Gastrocnemius medialis (tissue), 4 donors: ENCODE measurements around the gene ERC2.

Experiments
- POLR2A ChIP-seq, 2 donors: fragments of 450-650 bp; IDR thresholded peaks; one replicate each; pipeline ENCODE4 v1.6.1; 2017; ENCODE audit warnings: antibody characterized with exemption in 2 of 2, mild to moderate bottlenecking in 2 of 2, moderate library complexity in 2 of 2
- TF ChIP-seq, protein P1 (sequence below), 5 experiments: fragments of 450-650 bp in 3 of 5; fragments of 200-600 bp in 2 of 5; sonication (generic) in 2 of 5; IDR thresholded peaks in 4 of 5; conservative IDR thresholded peaks in 1 of 5; 1 replicate in 4 of 5; 2 replicates in 1 of 5; pipeline ENCODE4 v1.5.1; 2016 to 2019; ENCODE audit warnings: antibody characterized with exemption in 5 of 5, mild to moderate bottlenecking in 3 of 5, moderate library complexity in 3 of 5

DNA sequence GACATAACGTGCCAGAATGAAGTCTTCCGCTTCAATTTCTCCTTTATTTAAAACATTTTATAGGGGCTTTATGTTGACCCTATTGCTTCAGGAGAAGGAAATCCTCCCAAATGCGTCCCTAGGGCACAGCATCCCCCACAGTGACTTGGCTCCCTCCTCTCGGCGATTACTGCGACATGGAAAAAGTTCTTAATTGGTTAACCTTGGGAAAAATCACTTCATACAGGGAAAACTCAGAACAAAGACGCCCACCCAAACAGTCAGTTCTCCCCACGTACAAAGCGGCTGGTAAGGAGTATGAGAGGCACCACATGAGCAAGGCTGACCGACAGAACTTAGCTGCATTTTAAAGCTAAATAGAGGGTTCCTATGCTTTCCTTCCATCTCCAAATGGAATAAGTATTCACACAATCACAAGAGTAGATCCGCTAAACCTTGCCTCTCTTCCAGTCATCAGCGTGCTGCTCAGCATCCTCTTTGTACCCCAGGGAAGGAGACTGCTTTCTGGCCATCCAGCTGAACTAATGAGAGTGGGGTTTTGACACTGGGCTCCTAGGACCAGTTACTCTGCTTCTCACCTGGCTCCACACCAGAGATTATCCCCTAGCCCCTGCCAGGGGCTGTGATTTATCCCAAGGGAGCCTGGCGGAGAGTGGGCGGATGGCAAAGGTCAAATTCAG lies 565.9 kb downstream of the ERC2 start:
- TF ChIP-seq, protein P1, sequence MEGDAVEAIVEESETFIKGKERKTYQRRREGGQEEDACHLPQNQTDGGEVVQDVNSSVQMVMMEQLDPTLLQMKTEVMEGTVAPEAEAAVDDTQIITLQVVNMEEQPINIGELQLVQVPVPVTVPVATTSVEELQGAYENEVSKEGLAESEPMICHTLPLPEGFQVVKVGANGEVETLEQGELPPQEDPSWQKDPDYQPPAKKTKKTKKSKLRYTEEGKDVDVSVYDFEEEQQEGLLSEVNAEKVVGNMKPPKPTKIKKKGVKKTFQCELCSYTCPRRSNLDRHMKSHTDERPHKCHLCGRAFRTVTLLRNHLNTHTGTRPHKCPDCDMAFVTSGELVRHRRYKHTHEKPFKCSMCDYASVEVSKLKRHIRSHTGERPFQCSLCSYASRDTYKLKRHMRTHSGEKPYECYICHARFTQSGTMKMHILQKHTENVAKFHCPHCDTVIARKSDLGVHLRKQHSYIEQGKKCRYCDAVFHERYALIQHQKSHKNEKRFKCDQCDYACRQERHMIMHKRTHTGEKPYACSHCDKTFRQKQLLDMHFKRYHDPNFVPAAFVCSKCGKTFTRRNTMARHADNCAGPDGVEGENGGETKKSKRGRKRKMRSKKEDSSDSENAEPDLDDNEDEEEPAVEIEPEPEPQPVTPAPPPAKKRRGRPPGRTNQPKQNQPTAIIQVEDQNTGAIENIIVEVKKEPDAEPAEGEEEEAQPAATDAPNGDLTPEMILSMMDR (IDR thresholded peaks at IDR 0.05 in 4 of 5, conservative IDR thresholded peaks at IDR 0.05 in 1 of 5) = no peak
- no peak for TF ChIP-seq POLR2A (IDR thresholded peaks at IDR 0.05)
